Esophagus squamous epithelium (tissue), 5 donors: Measurements from ENCODE around the gene REEP1. TPM values are rescaled to one million over a fixed set of nuclear protein-coding genes. Genes with fewer than 3 reads are reported as not detected.
"Not testable (repeated sequence)": the region's sequence is repeated elsewhere in the genome, so short reads cannot be mapped to it uniquely, and the experiment has no call there.

Experiments used
- DNase-seq: peaks from one replicate; lab custom pipeline; 2025; lab: John Stamatoyannopoulos, UW
- H3K27ac ChIP-seq, 4 donors: fragments of 200-600 bp; sonication (generic); one replicate each; pipeline ENCODE4 v1.5.1; 2016 to 2019; ENCODE audit warnings: mild to moderate bottlenecking in 1 of 4
- H3K27me3 ChIP-seq, 4 donors: fragments of 200-600 bp; sonication (generic); 1 replicate in 3 of 4; 2 replicates in 1 of 4; pipeline versions ENCODE4 v1.5.1 to v1.6.0; 2017 to 2021; ENCODE audit warnings: antibody characterized with exemption in 1 of 4
- H3K36me3 ChIP-seq, 3 donors: fragments of 200-600 bp; sonication (generic); one replicate each; pipeline ENCODE4 v1.5.1; 2016 to 2019
- H3K4me1 ChIP-seq, 3 donors: fragments of 200-600 bp; sonication (generic); one replicate each; pipeline ENCODE4 v1.5.1; 2017 to 2019
- H3K4me3 ChIP-seq, 4 donors: fragments of 200-600 bp; sonication (generic); 1 replicate in 3 of 4; 2 replicates in 1 of 4; pipeline ENCODE4 v1.5.1; 2016 to 2019; ENCODE audit warnings: mild to moderate bottlenecking in 2 of 4, moderate library complexity in 1 of 4
- H3K9me3 ChIP-seq, 3 donors: fragments of 200-600 bp; sonication (generic); one replicate each; pipeline ENCODE4 v1.5.1; 2016 to 2019
- POLR2A ChIP-seq, 4 donors: fragments of 450-650 bp; IDR thresholded peaks; one replicate each; pipeline ENCODE4 v1.6.1; 2017; ENCODE audit warnings: antibody characterized with exemption in 4 of 4, mild to moderate bottlenecking in 4 of 4, moderate library complexity in 3 of 4
- WGBS, 2 donors: methylation state at CpG; one replicate each; pipeline ENCODE4 v1.1.5; 2018; 5-methylcytosine and 5-hydroxymethylcytosine counted together
- intact Hi-C: fragments of 100-400 bp; cut with DNase I; formaldehyde crosslinking; loops from one replicate; pipeline ENCODE4 v1.15.0; 2022
- total RNA-seq, 4 donors: library from RNA; depleted of rRNA; stranded (reverse); fragments of >200 nt; gene quantifications; one replicate each; pipeline ENCODE4 v1.1.0, GENCODE V29; 2016
- TF ChIP-seq, protein P1 (sequence below), 6 experiments: fragments of 450-650 bp in 4 of 6; fragments of 200-600 bp in 2 of 6; sonication (generic) in 2 of 6; IDR thresholded peaks; one replicate each; pipeline ENCODE4 v1.5.1; 2016 to 2019; ENCODE audit warnings: antibody characterized with exemption in 6 of 6, mild to moderate bottlenecking in 4 of 6, moderate library complexity in 4 of 6
- donor health status: DM: yes; HTN: yes; CAD: no.

The REEP1 gene
- total RNA-seq, 4 donors from 2014 or later = 0.83 to 10.3 (median 2.0) TPM

DNA sequence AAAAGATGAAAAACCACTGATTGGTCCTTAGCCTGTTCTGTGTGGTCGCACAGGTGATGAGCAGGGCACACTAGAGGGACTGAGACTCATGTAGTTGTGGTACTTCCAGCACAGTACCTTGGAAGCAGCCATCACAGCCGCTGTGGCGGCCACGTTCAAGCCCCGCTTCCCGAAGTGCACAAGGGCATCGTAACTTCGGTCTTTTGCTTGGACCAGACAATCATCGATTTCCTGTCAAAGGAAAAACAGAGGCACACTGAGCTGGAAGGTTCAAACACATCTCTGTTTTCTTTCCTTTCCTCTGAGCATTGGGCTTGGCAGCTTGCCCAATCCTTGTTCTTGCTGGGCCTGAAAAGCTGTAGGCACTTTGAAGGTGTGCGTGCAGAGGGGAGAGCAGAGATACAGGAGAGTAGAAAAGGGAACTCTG lies 85.6 kb downstream of the REEP1 start:
- peak overlapping the region in 1 of 4 donors; percentile 1 for H3K27ac ChIP-seq
- whole genome bisulfite sequencing, 2 donors = 80 to 84% methylated on average over 9 to 10 of the region's 10 CpGs
- H3K4me3 ChIP-seq = no peak overlapping the region
- H3K9me3 ChIP-seq = no peaks in the 10 kb centered on the region
- H3K27me3 ChIP-seq = no peaks in the 10 kb centered on the region
- DNase-seq = no peak
- TF ChIP-seq POLR2A (IDR thresholded peaks at IDR 0.05) = no peak
- TF ChIP-seq, protein P1, sequence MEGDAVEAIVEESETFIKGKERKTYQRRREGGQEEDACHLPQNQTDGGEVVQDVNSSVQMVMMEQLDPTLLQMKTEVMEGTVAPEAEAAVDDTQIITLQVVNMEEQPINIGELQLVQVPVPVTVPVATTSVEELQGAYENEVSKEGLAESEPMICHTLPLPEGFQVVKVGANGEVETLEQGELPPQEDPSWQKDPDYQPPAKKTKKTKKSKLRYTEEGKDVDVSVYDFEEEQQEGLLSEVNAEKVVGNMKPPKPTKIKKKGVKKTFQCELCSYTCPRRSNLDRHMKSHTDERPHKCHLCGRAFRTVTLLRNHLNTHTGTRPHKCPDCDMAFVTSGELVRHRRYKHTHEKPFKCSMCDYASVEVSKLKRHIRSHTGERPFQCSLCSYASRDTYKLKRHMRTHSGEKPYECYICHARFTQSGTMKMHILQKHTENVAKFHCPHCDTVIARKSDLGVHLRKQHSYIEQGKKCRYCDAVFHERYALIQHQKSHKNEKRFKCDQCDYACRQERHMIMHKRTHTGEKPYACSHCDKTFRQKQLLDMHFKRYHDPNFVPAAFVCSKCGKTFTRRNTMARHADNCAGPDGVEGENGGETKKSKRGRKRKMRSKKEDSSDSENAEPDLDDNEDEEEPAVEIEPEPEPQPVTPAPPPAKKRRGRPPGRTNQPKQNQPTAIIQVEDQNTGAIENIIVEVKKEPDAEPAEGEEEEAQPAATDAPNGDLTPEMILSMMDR (IDR thresholded peaks at IDR 0.05) = no peak
- no peaks in the 10 kb centered on the region for H3K36me3 ChIP-seq
- peaks cover 5 to 63% (median 13%) of the 10 kb centered on the region in 3 donors for H3K4me1 ChIP-seq
- intact Hi-C loops = no loop called here

DNA sequence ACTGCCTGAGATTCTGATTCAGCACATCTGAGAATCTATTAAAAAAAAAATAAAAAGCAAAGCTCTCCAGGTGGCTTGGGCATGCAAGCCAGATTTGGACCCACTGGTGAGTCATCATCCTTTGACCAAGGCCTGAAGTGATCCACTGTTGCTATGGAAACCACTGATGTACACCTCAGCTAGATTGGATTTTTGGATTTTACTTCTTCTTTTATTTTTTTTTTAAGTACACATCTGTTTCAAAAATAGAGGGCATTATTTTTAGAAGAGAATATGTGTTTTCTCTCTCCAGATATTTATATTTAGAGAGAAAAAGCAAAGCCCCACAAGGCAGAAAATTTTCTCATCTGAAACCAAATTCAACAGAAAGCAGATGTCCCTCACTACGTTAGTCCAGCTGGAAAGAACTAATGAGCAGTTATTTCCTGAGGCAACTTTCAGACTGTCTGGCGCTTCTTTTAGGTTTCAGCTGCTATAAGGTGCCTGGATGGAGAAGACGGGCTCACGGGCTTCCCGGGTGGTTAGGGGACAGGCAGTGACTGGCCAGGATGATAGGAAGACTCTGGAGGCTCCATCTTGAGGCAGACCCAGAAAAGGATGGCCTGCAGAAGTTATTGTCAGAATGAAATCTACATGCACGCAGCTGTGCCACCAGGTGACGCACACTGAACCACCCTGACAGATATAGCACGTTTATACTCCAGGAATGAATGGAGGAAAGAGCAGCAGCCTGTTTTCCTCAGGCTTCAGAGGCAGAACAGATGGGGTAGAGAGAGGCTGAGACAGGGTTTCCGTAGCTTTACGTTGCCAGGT lies 87.6 kb downstream of the REEP1 start:
- peak overlapping the region in 3 of 4 donors; percentile 7 to 50 (median 35) for H3K27ac ChIP-seq
- intact Hi-C loops = no loop called here
- no peaks in the 10 kb centered on the region for H3K9me3 ChIP-seq
- no peaks in the 10 kb centered on the region for H3K27me3 ChIP-seq
- DNase-seq = no peak
- no peak overlapping the region for H3K4me3 ChIP-seq
- peaks cover 0 to 42% (median 5%) of the 10 kb centered on the region in 3 donors for H3K4me1 ChIP-seq
- no peaks in the 10 kb centered on the region for H3K36me3 ChIP-seq
- TF ChIP-seq, protein P1 (IDR thresholded peaks at IDR 0.05) = peak in 3 of 6 experiments; percentile 10 to 27 (median 24)
- no peak for TF ChIP-seq POLR2A (IDR thresholded peaks at IDR 0.05)
- 36 to 48% methylated on average over 6 to 8 of the region's 10 CpGs for WGBS, 2 donors

DNA sequence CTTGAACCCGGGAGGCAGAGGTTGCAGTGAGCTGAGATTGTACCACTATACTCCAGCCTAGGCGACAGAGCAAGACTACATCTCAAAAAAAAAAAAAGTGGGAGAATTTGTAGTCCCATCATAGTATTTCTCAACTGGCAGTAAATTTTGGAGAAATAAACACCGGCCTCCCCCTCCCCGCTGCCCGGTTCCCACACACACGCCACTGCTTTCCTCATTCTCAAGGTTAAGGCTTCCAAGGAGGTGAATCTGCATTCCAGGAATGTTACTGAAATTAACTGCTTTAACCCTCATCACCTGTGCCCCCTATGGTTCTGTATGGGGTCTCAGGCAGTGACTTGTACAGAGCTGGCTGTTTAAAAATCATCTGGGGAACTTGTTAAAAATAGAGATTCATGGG lies 88.2 kb downstream of the REEP1 start:
- intact Hi-C loops = no loop called here
- TF ChIP-seq, protein P1 (IDR thresholded peaks at IDR 0.05) = no peak
- no peak for TF ChIP-seq POLR2A (IDR thresholded peaks at IDR 0.05)
- DNase-seq = no peak
- H3K27ac ChIP-seq = peak overlapping the region in 2 of 4 donors; percentile 35 to 50
- H3K27me3 ChIP-seq = no peaks in the 10 kb centered on the region
- no peaks in the 10 kb centered on the region for H3K36me3 ChIP-seq
- WGBS, 2 donors = 77 to 78% methylated on average over 6 of the region's 6 CpGs
- H3K4me3 ChIP-seq = no peak overlapping the region
- H3K4me1 ChIP-seq = peaks cover 0 to 39% (median 0%) of the 10 kb centered on the region in 3 donors
- no peaks in the 10 kb centered on the region for H3K9me3 ChIP-seq

DNA sequence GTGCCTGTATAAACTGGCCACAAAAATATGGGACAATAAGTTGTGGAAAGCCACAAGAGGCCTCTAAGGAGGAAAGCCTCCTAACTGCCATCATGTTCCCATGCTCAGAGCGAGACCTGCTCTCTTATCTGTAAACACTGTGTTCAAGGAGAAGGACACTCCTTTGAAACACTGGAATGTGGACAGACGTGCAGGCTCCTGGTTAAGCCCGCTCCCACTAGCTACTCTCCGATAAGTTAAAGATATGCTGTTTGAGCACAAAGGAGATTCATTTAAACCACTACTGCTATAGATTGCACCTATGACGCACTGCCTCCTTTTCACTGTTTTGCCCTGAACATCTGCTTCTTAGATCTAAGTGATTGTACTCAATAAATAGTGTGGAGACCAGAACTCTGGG lies 92.2 kb downstream of the REEP1 start:
- intact Hi-C loops, DNase-seq: not testable (repeated sequence)
- WGBS, 2 donors = 89 to 92% methylated on average over 5 of the region's 5 CpGs

DNA sequence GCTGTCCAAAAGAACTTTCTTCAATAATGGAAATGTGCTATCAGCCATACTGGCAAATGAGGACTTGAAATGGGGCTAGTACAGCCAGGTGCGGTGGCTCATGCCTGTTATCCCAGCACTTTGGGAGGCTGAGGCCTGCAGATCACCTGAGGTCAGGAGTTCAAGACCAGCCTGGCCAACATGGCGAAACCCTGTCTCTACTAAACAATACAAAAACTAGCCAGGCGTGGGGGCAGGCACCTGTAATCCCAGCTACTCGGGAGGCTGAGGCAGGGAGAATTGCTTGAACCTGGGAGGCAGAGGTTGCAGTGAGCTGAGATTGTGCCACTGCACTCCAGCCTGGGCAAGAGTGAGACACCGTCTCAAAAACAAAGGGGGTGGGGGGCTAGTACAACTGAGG lies 92.6 kb downstream of the REEP1 start:
- H3K27me3 ChIP-seq, H3K36me3 ChIP-seq, H3K9me3 ChIP-seq, H3K4me3 ChIP-seq, H3K27ac ChIP-seq, intact Hi-C loops, DNase-seq: not testable (repeated sequence)
- WGBS, 2 donors = 95 to 97% methylated on average over 4 to 5 of the region's 5 CpGs
- peaks cover 0 to 26% (median 0%) of the 10 kb centered on the region in 3 donors for H3K4me1 ChIP-seq

More for the DNA sequence above, 92.2 kb downstream of the REEP1 start:
- H3K36me3 ChIP-seq, H3K27me3 ChIP-seq, H3K4me3 ChIP-seq, H3K27ac ChIP-seq, H3K9me3 ChIP-seq: not testable (repeated sequence)
- peaks cover 0 to 30% (median 0%) of the 10 kb centered on the region in 3 donors for H3K4me1 ChIP-seq
